HG03354 (cell line): Measurements from ENCODE around the gene ACTG2.
"Not testable (repeated sequence)": the region's sequence is repeated elsewhere in the genome, so short reads cannot be mapped to it uniquely, and the experiment has no call there.

ENCODE experiments used
- ATAC-seq: cut with Tn5 transposase; IDR thresholded peaks from one replicate; pipeline ENCODE4 v1.9.1; 2021; ENCODE audit warnings: mild to moderate bottlenecking; ENCODE audit not compliant: unreplicated experiment, poor library complexity, severe bottlenecking

ACTG2 gene

DNA sequence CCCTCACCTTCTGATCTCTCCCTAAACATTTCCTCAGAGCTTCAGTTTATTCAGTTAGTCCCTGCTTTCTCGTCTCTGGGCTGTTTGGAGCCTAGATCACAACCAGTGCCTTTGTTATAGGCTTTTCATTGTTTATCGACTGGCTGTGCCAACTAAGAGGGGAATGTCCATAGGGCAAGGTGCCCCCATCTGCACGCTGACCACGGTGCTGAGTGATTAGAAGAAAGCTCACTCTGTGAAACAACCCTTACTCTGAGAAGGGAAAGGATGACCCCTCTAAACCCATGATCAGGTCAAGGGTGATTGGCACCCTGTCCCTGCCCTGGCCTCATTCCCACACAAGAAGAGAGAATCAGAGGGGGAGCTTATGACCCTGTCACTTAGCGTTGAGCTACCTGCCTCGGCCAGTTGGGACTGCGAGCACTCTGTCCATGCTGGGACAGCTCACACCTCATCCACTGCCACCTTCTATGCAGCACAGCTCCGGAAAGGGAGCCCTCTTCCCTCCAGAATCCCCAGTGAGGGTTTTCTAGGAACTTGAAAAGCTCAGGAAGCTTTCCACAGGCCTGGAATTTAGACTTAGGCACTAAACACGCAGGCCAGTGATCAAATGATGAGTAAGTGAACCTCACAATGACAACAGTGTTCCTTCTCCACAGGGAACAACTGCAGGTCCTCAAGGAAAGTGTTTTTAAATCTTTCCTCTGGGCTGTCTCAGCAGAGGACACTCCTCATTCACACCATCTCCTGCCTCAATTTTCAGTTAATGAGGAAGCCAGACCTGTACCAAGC, 2.3 kb upstream of the ACTG2 start:
- no peak for ATAC-seq

DNA sequence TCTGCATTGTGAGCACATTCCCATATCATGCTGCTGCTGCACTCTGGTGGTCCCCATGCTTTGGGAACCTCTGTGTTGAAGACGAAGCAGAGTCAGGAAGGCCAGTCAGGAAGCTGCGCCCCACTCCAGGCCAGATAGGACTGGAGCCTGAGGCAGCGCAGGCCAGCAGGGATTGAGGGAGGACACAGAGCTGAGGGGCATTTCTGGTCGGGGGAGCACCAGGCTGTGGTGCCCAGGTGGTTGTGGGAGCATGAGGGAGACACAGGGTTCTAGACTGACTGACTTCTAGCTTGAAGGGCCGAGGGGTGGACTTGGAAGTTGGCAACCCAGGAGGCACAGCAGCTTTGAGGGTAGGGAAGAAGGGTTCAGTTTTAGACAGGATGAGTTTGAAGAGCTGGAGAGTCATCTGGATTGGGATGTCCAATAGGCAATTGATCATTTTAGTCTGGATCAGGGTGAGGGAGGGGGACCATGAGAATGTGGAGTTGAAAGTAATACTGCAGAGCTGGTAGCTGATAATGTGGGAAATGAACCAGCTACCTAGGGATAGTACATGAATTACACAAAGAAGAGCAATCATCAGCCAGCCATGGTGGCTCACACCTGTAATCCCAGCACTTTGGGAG, 1.4 kb upstream of the ACTG2 start:
- no peak for ATAC-seq

DNA sequence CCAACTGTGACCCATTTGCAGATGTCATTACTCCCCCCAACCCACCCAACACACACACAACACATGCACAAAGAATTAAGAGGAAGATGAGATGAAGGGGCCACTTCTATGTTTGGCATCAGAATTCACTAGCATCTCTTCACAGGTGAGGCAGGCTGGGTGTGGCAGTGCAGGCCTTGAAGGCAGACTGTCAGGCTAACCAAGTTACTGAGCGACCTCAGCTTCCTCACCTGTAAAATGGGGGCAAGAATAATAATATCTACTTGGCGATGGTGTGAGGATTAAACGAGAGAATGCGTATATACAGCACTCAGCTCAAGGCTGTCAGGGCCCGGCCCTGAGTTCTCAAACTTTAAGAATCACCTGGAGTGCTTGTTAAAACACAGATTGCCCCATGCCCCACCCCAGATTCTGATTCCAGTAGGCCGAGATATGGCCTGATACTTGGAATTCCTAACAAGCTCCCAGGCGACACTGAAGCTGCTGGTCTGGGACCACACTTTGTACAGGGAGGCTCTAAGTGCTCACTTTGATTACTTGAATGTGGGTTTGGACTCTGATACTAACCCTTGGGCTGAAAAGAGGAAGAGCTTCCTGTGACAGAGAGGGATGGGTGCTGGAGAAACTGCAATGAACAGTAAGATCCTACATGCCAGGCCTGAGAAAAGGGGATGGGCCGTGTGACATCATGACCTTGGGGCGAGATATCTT, 1.1 kb downstream of the ACTG2 start:
- no peak for ATAC-seq

DNA sequence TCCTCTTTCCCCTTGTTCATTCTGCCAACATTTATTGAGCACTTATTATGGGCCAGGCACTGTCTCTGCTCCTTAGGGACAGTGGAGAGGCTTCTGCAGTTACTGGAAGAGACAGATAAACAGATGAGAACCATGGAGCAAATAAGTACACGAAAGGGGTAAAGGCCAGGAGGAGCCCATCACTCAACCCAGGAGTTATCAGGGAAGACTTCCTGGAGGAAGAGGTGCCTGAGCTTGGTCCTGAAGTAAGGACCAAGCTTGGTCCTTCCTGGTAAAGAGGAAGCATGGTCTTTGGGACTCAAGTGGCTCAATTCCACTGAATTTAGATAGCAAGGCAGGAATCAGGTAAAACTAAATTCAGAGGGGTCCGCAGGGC, 1.7 kb downstream of the ACTG2 start:
- ATAC-seq: no peak

DNA sequence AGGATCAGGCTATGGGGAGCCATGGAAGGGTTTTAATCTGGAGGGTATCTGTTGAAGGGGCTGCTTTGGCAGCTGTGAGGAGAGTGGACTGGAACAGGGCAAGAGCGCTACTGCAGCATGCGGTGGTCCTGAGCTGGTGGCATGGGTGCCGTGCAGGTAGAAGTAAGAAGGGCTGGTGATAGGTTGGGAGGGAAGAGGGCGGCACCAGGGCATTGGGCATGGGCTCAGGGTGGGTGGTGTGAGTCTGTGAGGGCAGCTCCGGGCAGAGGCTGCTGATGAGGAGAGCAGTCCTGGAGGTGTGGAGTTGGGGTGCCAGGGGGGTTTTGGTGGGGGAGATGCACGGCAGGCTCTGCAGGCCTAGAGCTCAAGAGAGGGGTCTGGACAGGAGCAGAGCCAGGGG, 2.1 kb downstream of the ACTG2 start:
- ATAC-seq: no peak

DNA sequence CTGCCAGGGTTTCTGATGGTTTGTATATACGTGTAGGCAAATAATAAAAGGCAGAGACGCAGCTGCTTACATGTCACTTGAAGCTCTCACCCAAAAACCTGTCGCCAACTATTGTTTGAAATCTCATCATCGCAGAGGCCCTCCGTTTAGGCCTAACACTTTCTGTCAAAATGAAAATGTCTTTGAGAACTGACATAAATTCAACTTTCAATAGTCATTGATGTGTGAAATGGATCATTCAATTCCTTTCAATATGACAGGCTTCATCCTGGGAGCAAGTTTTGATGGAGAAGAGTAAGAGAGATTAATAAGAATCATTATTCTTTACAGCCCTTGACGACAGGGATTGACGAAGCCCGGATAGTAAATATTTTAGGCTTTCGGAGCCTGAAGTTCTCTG, 2.7 kb downstream of the ACTG2 start:
- ATAC-seq: no peak

DNA sequence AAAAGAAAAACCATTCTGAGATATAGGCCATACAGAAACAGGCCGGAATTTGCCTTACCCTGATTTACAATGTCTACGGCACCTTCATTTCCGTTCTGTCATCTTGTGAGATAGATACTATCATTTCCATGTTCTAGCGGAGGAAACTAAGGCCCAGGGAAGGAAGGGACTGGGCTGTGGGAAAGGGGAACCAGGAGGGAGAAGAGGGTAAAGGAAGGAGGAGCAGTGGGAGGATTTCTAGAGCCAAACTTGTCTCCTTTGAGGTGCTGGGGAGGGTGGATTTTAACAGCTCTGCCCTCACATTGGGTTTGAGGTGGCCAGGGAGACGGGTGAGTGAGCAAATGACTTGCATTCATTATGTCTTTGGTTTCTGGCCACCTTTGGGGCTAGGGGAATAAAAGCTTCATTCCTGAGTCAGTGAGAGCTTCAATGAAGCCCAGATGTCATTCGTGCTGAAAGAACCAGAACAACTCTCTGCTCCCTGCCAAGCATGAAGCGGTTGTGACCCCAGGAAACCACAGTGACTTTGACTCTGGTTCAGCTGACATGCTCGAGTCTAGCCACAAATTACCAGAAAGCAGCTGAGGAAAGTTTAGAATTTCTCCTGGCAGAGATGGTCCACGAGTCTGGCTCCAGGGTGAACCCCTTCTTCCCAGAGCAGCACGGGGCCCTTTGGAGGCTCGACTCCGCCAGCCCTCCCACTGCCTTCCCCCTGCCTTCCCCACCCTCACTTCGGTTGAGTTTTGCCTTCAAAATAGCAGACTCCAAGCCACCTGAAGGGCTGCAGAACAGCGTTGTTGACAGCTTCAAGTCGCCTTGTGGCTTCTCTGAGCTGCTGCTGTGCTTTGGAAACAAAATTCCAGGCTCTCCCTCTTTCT, 3.8 kb downstream of the ACTG2 start:
- peak; percentile 67 for ATAC-seq

DNA sequence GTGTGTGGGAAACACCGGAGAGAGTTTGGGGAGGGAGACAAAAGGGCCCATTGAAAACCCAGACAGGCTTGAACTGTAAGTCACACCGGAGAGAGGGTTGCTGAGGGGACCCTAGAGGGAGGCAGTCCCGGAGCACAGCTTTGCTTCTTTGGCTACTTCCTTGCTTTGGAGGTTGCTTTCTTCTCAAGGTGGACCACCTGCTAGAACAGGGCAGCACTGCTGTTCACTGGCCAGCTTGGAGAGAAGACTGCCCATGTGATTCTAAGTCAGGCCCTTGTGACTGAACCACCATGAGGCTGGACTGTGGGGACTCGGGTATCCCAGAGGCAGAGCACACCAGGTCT, 4.4 kb downstream of the ACTG2 start:
- no peak for ATAC-seq

DNA sequence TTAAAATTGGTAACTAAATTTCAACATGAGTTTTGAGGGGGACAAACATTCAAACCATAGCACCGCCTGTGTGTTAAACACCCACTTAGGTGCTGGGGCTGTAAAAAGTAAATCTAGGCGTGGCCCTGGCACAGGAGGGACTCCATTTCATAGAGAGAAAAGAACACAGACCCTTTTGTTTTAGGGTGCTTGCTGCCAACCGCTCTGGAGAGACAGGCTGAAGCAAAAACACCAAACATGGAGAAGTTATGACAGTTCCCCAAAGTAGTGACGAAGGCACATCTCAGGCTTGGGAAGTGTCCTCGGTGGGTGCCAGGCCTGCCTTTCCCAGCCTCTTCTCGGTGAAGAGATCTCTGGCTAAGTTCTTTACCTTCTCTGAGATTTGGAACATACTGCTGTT, 5.1 kb downstream of the ACTG2 start:
- no peak for ATAC-seq

DNA sequence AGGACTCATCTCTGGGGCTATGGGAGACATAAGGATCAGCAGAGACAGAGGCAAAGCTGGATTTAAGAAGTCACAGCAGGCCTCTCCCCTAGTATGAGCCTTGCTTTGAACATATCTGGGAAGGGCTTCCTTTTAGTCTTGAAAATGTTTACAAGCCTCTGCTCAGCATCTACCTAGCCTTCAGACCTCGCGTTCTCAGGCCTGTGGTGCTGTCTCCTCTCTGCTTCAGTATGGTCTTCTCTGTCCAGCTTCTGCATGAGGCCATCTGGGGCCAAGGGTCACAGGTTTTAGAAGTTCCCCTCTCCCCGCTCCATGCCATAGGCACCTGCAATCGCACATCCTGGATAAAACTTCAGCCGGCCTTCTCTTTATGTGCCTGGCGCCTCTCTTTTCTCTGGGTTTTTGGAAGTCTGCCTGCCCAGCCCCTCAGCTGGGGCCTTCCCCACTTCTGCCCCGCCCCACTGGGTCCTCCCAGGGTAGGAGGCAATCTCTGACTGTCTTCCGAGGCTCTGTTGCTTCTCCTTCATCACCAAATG, 7.1 kb downstream of the ACTG2 start:
- no peak for ATAC-seq

DNA sequence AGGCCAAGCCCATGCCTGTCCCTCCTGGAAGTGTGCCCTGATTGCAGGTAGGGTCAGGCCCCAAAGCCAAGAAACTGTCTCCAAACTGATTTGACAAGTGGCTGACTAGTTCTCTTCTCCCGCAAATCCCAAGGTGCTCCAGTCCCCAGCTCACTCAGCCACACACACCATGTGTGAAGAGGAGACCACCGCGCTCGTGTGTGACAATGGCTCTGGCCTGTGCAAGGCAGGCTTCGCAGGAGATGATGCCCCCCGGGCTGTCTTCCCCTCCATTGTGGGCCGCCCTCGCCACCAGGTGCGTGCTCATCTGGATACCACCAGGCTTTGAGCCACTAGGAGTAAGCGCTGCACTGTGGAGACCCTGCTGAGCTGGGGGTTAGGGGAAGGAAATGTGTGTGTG, 8.3 kb downstream of the ACTG2 start:
- no peak for ATAC-seq

DNA sequence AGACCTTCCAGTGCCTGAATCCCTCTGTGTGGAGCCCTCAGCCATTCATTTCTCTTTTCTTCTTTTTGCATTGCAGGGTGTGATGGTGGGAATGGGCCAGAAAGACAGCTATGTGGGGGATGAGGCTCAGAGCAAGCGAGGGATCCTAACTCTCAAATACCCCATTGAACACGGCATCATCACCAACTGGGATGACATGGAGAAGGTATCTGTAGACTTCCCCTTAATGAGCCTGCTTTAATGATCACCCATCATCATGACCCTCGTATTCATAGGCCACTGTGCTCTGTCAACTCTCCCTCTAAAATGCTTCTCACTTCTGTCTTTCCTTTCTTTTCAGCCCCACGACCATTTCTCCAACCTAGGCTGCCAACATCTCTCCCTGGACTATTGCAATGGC, 9.5 kb downstream of the ACTG2 start:
- ATAC-seq: no peak

DNA sequence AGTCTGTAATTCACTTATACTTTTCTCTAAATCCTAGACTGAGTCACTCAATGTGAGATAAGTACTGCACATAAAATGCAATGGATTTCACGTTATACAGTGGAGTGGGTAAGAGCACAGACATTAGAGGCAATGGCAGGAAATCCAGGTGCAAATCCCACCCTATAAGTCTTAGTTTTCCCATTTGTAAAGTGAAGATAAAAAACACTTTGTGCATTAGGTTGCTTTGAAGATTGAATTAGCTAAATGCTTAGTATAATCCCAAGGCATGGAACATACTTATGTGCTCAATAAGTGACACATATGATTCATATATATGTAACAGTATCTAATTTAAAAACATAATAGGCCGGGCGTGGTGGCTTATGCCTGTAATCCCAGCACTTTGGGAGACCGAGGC, 10.5 kb downstream of the ACTG2 start:
- no peak for ATAC-seq

DNA sequence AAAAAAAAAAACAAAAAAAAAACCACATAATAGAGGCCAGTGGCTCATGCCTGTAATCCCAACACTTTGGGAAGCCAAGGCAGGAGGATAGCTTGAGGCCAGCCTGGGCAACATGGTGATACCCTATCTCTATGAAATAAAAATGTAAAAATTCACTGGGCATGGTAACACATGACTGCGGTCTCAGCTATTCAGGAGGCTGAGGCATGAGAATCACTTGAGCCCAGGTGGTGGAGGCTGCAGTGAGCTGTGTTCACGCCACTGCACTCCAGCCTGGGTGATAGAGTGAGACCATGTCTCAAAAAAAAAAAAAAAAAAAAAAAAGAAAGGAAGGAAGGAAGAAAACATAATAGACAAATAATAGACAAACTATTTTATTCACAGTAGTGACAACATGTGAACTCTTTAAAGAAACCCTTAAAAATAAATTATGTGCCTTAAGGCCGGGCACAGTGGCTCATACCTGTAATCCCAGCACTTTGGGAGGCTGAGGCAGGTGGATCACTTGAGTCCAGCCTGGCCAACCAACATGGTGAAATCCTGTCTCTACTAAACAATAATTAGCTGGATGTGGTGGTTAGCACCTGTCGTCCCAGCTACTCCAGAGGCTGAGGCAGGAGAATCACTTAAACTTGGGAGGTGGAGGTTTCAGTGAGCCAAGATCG, 11.3 kb downstream of the ACTG2 start:
- ATAC-seq: not testable (repeated sequence)

DNA sequence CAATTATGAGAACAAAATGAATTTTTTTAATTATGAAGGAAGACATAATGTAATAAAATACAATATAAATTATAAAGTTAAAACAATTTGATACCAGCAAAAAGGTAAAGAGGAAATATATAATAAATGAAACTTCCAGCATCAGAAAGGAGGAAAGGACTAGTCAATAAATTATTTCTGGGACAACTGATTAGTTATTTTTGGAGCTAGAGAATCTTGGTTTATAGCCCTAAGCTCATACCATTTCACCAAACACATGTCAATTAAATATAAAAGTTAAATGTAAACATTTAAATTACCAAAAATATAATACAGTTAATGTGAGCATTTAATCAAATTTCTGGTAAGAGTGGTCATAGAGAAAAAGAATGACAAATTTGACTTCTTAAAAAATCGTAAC, 12.1 kb downstream of the ACTG2 start:
- no peak for ATAC-seq

DNA sequence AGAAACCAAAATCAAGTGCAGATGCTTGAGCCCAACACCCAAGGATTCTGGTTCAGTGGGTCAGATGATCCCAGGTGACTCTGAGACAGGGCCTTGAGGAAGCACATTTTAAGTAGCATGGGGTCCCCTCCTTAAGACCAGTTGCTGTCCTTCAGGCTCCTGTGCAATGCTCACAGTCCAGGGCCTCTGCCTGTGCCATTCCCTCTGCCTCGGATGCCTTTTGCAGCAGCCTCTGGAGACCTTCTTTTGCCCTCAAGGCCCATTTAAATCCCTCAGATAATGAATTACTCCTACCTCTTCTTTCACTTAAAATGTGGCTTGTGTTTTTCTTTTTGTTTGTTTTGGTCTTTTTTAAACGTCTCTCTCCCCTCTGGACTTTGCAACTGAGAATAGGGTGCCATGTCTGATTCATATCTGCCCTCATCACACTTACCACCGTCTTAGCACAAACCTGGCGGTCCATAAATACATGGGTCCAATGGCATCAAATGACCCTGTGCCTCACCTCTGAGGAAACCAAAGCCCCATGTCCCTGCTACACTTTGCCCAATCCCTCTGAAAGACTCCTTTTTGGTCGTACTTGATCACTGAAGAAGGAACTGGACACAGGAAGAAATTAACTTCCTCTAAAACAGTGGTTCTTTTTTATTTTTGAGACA, 14.2 kb downstream of the ACTG2 start:
- no peak for ATAC-seq

DNA sequence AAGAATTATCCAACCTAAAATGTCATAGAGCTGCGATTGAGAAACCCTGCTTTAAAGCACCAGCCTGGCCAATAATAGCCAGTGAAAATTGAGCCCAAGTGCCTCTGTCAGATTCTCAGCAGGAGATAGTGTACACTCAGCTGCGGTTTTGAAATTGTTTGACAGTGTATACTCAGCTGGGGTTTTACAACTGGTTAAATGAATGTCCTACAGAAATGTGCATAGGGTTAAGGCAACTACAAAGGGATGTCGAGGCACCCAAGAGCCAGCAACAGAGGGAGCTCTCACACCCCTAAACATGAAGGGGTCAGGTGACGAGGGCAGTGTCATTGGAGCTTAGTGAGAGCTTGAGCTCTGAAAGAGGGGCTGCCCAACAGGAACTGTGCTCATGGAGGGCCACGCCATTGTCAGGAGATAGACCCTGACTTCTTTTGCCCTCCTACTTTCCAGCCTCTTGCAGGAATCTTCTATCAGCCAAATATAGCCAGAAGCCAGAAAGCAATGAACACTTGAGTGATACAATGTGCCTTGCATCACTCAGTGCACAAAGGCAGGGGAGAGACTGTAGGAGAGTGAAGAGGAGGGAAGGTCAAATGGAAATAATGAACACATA, 15.1 kb downstream of the ACTG2 start:
- no peak for ATAC-seq
